Fibroblast of lung (primary cell): ENCODE measurements around the gene IP6K3.

Experiments
- CTCF ChIP-seq, 2 donors: IDR thresholded peaks in 1 of 2; conservative IDR thresholded peaks in 1 of 2; 1 replicate in 1 of 2; 2 replicates in 1 of 2; pipeline ENCODE4 v1.5.1; 2011 to 2012; ENCODE audit warnings: low read length in 2 of 2, control low read depth in 1 of 2, inconsistent platforms in 1 of 2, low read depth in 1 of 2, mild to moderate bottlenecking in 1 of 2
- EZH2 ChIP-seq: IDR thresholded peaks from 2 replicates; pipeline ENCODE4 v1.5.1; 2012; ENCODE audit warnings: low read length, control low read depth, mild to moderate bottlenecking; ENCODE audit errors: missing control alignments

GRCh38 chr6:33689148-33689494 lies 57.6 kb downstream of the IP6K3 start:
- TF ChIP-seq CTCF (conservative IDR thresholded peaks at IDR 0.05 in 1 of 2, IDR thresholded peaks at IDR 0.05 in 1 of 2; ENCODE audit: low read depth in 1 of 2, low read length in 2 of 2) (no peak), EZH2 (no peak)
